Skin epidermis (tissue), 12 donors: Measurements from ENCODE around the gene ATP6V0B.

Experiments
- H3K27ac ChIP-seq, 21 experiments: fragments of 200-600 bp; sonication (generic) in 11 of 21; one replicate each; pipeline ENCODE4 v1.5.0; 2020; ENCODE audit warnings: mild to moderate bottlenecking in 3 of 21, inconsistent platforms in 2 of 21, moderate library complexity in 2 of 21
- H3K4me3 ChIP-seq, 7 experiments: fragments of 200-600 bp; sonication (generic) in 2 of 7; one replicate each; pipeline ENCODE4 v1.5.0; 2020; ENCODE audit warnings: inconsistent platforms in 2 of 7, mild to moderate bottlenecking in 2 of 7, moderate library complexity in 1 of 7

ATP6V0B gene

DNA sequence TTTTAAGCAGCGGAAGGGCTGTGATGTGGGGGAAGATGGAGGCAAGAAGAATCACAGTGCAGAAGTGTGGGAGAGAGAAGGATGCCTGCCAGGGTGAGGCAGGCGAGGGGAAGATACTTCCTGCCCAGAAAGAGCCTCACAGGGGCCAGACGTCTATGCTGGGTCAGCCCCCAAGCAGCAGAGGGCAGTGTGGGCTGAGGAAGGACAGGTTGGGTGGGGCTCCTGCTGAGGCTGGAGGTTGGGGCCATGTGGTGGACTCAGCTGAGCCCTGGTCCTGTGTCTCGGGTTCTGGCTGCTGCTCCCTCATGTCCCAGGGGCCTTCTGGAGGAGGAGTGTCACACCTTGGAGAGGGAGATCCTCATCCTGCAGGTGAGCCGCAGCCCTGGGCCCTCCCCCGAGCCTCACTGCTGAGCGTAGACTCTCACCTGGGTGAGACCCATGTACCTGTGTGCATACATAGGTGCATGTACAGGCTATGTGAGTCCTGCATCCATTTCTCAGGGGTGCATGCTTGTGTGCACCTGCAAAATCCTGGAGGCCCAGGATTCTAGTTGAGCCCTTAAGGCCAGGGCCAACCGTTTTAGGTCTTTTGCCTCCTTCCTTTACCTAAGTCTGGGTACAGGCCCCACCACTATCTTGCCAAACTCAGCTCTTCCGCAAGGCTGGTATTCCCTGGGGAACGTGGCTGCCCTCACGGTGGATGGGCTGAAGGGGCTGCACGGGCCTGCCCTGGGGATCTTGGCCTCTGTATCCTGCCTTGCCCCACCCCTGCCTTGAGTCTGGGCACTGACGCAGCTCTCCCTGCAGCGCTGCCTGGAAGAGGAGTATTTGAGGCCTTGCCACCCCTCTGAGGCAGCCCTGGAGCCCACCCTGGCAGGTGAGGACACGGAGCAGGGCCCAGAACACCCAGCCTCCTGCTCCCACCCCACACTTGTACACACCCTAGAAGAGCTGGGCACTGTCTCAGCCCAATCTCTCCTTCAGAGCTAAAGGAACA lies 20.3 kb downstream of the ATP6V0B start:
- Histone ChIP-seq H3K4me3 (no peak overlapping the region), H3K27ac (no peak overlapping the region)

DNA sequence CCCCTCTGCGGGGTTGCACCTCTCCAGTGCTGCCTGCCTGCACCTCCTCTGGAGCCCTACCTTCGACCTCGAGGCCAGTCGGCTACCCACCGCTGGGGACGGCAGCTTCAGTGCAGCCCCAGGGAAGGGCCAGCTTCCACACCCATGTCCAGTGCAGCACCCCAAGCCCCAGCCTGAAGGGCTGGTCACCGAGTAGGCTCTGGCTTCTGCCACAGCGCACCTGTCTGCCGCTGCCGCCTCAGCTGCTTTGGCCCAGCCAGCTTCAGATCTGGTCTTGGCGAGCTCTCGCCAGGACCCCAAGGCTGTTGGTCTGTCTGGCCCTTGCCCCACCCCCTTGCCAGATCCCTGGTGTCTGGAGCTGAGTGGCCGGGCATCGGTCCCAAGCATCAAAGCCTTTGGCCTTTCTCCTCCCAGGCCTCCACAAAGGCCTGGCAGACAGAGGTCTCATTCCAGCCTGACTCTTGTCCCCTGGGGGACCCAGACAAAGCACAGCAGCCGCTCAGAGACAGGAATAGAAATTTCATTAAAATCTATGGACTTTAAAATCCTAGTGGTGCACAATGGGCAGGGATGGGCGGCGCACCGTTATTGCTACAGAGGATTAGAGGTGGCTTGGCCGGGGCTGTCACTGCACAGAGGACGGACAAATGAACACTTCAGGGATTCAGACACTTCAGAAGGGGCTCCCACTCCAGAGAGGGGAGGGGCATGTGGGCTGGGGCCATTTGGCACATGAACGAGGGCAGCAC lies 21.4 kb downstream of the ATP6V0B start:
- no peak overlapping the region for H3K4me3 ChIP-seq
- H3K27ac ChIP-seq = peak overlapping the region in 1 of 21 experiments; percentile 10

DNA sequence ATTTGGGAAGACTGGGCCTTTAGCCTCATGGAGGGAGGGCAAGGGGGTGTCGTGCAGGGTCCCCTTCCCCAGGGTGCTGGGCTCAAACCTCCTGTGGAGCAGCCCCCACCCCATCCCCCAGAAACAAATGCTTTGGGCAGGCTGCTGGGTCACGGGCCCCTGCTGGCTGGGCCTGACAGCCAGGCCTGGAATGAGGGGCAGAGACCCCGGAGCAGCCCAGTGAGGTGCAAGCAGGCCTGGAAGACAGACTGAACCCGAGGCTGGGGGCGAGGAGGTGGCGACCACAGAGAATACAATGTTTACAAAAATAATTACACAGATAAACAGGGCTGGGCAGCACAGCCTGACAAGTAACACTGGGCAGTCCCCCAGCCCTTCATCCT lies 22.0 kb downstream of the ATP6V0B start:
- Histone ChIP-seq H3K27ac (no peak overlapping the region), H3K4me3 (no peak overlapping the region)

DNA sequence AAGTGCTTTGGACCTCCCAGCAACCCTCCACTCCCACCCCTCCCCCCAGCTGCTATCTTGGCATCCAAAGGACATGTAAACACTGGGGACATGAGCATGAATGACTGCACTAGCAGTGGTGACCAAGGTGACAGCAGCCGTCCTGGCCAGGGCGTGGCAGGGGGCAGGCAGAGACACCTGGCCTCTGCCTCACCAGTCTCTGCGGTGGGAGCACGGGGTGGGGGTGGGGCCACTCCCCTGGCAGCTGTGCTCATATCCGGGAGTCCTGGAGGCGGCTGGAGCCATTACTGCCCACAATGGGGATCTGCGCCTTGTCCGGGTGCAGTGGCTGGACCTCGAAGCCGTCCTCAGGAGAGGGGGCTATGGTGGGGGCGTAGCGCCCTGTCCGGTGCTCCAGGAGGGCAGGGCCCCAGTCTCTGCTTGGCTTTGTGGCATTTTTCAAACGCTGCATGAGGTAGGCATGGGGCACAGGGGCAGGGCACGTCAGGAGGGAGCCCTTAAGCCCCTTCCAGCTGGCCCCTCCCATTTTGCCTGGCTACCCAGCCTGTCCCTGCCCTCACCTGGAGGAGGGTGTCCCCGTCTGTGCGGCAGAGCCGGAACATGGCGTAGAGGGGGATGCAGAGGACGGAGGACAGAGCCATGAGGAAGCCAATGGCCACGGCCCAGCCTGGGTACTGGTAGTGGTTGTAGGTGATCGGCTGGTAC lies 22.7 kb downstream of the ATP6V0B start:
- Histone ChIP-seq H3K27ac (no peak overlapping the region), H3K4me3 (no peak overlapping the region)

DNA sequence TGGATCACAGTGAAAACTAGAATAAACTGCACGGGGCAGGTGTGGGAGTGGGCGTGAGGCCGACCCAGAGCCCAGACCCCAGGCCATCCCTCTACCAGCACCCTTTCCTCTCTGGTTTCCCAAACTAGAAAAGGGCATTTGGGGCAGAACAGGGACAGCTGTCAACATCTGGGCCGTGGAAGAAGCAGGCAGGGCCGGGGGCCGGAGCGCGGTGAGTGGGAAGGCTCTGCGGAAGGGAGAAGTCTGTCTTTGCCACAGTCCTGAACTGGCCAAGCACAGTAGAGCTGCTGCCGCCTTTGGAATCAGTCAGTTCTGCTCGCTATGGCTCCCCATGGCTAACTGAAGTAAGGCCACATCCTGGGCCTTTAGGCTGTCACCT lies 23.2 kb downstream of the ATP6V0B start:
- no peak overlapping the region for H3K27ac ChIP-seq
- no peak overlapping the region for H3K4me3 ChIP-seq

DNA sequence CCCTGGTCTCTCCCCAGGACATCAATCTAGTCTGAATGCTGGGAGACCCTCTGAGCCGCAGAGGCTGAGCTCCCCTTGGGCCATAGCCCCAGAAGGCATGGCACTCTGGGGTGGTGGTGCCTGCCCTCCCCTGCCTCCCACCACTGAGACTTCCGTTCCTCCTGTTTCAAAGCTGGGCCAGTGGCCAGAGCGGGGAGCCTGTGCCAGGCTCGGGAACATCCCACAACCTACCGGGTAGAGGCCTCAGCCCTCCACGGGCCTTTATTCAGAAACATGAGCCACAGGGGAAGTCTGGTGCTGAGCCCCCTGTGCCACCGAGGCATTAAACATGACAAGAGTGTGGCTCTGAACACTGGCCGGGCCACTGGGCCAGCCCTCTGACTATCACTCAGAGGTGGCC lies 24.7 kb downstream of the ATP6V0B start:
- peak overlapping the region in 1 of 21 experiments; percentile 69 for H3K27ac ChIP-seq

DNA sequence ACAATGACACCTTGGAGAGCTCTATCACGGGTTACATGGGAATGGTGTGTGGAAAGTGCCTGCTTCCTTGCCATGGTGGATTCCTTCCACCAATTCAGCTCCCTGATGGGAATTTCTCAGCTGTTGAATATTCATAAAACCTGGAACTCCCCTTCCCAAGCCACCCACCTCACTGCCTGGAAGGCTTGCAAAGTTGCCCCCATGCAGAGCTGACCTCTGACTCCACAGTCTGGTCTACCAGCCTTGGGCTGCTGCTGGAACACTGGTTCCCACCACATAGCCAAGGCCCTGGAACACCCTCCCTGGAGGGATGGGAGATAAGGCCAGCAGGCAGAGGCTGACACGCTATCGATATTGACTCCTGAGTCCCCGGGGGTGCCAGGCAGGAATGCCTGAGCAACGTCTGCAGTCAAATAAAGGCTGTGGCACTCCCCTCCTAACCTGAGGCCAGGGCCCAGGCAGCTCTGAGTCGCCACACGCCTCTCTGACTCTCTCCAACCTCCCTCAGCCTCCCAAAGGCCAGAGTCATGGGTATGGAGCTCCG lies 25.4 kb downstream of the ATP6V0B start:
- Histone ChIP-seq H3K27ac (peak overlapping the region in 1 of 21 experiments; percentile 69), H3K4me3 (no peak overlapping the region)

More for the DNA sequence above, 24.7 kb downstream of the ATP6V0B start:
- no peak overlapping the region for H3K4me3 ChIP-seq

DNA sequence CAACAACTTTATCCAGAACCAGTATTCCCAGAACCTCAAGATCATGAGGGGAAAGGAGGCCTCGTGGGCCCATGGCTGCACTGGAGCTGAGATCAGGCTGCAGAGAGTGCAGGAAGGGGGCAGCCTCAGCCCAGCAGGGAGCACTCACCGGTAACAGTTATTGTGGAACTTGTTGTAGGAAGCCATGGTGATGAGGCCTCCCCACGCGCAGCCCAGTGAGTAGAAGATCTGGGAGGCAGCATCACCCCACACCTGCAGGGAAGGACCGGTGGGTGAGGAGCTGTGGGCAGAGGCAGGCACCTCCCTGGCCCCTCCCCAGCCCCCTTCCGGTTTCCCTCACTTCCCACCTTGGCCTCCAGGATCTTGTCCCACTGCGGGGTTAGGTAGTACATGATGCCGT lies 27.4 kb downstream of the ATP6V0B start:
- H3K4me3 ChIP-seq = no peak overlapping the region
- H3K27ac ChIP-seq = no peak overlapping the region

DNA sequence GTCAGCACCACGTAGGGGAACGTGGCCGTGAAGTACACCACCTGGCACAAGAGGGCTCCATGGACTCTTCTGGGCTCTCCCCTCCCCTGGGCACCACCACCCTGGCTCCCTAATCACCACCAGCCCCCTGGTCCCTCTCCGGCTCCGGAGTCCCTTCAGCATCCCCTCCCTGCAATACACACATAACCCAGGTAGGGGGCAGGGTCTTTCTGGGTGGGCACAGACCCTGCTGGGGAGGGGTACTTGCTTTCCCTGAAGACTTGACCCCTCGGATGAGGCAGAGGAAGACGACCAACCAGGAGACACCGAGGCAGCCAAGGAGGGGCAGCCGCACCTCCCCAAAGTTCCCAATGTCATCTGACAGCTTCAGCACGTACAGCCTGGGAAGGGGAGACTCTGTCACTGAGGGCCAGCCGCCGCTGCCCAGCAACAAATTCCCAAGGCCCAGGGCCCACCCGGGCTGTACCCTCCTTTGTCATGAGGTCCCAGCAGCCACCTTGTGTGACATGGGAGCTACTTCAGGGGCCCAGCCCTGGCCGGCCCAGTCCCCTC lies 27.9 kb downstream of the ATP6V0B start:
- no peak overlapping the region for H3K27ac ChIP-seq
- H3K4me3 ChIP-seq = no peak overlapping the region

DNA sequence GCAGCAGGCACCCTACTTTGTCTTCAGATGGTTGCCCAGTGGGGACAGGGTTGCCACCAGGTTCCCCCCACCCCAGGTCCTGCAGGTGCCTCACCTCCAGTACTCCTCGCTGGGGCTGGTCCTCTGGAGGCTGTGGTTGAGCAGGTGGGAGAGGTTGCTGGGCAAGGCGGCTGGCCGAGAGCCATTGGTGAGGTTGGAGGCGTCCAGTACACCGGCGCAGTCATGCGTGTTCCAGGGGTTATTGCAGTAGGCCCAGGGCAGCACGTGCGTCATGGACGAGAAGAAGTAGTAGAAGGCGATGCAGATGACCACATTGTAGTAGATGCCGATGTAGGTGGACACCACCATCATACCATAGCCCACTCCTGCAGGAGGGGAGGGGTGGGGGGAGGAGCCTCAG lies 33.5 kb downstream of the ATP6V0B start:
- H3K27ac ChIP-seq = peak overlapping the region in 1 of 21 experiments; percentile 44
- no peak overlapping the region for H3K4me3 ChIP-seq

DNA sequence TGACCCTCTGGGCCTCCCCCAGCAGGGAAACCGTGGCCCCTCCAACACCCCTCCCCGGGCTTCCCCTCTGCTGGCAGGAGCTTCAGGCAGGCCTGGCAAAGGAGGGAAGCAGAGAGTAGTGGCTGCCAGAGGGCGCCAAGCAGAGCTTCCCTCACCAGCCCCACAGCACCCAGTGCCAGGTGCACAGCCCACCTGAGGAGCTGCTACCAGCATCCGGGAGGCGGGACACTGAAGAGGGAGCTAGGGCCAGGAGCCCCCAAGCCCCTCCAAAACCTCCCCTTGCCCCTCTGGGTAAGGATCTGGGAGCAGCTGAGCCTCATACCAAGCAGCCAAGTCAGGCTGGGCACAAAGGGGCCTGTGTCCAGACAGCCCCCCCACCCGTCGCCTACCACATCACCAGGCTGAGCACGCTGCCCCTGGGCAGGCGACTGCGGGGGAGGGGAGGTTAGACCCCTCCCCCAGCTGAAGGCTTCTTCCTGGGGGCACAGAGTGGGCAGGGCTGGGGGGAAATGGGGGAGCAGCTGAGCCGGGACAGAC lies 36.2 kb downstream of the ATP6V0B start:
- Histone ChIP-seq H3K27ac (peak overlapping the region in 3 of 21 experiments; percentile 39 to 86 (median 69)), H3K4me3 (no peak overlapping the region)

DNA sequence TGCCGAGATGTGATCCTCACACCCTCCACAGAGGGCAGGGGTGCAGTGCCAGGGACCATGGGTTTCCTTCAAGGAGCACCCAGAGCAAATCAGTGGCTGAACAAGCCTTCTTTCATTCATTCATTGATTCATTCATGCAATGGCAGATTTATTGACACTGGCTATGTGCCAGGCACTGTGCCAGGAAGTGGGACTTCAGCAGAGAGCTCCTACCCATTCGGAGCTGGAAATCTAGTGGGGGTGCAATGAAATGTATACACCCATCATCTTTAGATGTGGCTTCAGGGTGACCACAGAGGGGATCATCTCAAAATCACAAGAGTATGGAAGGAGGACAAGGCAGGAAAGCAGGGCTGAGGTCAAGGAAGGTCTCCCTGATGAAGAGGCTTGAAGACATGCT lies 37.6 kb downstream of the ATP6V0B start:
- Histone ChIP-seq H3K4me3 (no peak overlapping the region), H3K27ac (peak overlapping the region in 1 of 21 experiments; percentile 86)

DNA sequence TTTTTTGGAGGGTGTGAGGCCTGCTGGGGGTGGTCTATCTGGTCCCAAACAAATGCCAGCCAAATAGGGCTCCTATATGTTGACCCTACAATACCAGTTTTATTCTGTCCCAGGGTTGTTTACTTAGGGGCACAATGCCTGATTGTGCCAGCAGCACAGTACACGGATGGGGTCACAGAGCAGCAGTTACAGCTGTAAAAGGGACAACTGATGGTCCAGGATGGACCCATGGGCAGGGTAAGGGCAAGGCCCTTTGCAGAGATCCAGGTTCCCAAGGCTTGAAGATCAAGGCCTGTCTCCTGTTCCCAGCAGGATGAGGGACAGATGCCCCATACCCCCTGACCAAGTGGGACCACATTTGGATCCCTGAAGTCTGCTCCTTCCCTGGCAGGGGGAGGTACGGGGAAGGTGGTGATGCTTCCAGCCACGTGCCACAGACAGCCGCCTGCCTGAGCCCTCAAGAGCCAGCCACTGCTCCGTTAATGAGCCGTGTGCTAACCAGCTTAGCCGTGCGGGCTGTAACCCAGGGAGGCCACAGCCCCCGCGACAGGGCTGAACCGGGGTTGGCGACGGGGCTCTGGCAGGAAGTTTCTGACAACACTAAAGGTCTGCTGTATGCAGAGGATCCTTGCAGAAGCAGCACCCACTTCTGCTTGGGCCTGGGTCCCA lies 38.3 kb downstream of the ATP6V0B start:
- H3K27ac ChIP-seq = peak overlapping the region in 2 of 21 experiments; percentile 72 to 86
- H3K4me3 ChIP-seq = no peak overlapping the region

DNA sequence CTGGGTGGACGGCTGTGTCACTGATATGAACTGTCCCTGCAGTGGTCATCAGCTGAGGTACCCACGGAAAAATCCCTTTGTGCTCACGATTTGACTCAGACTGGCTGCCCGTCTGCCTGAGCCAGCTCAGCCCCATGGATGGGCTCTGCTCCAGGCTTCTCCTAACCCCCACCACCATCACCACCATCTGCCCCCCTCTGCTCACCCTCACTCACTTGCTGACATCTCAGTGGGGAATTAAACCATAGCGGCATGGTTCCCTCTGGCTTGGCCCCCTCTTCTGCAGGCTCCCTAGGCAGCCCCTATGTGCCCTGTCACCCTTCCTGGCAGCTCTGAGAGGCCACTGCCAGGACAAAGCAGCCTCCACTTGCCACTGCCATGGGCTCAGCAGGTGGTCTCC lies 39.2 kb downstream of the ATP6V0B start:
- Histone ChIP-seq H3K4me3 (no peak overlapping the region), H3K27ac (peak overlapping the region in 2 of 21 experiments; percentile 72 to 86)

DNA sequence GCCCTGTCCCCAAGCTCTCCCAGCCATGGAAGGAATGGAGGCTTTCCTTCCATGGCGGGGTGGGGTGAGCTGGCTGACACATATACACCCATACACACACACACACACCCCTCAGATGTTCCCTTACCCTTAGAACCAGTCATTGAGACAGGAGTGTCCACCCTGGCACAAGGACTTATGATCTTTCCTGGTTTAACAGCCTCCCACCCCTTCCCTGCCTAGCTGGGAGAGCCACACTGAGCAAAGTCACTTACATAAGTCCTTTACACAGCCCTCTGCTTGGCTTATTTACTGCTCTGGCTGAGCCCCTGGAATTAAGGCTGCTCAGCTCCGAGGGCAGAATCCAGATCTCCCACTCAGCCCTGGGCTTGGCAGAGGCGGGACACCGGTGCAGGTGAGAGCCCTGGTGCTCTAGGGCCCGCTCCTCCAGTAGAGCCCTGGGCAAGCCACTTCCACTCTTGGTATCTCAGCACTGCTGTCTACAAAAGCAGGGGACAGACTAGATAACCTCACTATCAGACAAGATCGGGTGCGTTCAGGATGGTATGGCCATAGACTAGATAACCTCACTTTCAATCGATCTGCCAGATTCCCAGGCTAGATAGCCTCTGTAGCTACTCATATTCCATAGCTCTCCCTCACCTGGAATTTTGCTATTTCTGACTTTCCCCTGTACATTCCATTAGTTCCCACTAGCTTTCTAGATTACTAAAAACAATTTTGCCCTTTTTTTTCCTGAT lies 39.8 kb downstream of the ATP6V0B start:
- Histone ChIP-seq H3K27ac (peak overlapping the region in 3 of 21 experiments; percentile 43 to 86 (median 72)), H3K4me3 (no peak overlapping the region)

DNA sequence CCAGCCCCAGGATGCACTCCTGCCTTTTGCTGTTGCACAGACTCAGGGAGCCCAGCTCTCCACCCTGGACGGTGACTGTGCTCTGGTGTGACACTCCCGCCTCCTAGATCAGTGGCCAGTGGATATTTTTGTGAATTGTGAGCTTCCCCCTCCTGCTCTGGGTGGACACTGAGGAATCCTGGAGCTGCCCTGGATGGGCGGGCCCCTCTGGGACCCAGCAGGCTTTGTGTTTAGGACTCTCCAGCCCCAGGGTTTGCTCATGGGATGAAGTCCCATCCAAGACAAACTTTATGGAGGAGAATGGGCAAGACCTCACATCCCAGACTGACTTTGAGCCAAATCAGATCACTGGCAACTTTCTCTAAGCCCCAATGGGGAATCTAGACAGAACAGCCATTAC lies 40.4 kb downstream of the ATP6V0B start:
- peak overlapping the region in 3 of 21 experiments; percentile 16 to 86 (median 72) for H3K27ac ChIP-seq
- no peak overlapping the region for H3K4me3 ChIP-seq

DNA sequence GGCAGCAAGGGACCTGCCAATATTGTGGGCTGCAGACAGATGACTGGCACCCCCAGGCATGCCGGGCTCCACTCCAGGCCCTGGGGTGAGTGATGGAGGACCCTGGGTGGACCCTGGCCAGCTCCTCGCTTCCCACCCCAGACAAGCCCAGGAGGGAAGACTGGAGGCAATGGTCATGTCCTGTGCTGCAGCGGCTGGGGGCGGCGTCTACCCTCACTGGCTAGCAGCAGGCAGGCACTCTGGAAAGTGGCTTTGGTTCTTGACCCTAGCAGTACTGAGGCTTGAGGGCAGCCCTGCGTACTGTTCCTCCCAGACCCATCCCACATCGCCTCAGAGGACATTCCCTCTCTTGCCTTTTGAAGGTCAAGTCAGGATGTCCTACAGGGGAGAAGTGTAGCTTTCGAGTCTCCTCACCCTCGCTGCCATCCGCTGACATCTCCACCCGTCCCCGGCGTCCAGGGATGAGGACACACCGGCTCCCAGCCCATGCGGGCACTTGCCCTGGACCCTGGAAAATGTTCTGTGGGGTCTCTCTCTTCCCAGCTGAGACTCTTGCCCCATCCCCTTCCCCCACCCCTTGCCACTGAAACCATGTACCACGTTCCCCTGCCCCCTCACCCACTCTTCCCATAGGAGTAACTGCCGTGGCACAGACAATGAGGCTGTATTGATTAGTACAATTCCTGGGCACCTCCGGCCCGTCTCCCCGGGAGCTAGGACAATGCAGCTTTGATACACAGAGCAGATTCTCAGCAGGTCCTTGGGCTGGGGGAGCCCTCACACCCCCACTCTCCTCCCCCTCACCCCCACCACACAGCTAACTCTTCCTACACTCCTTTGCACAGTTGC lies 41.5 kb downstream of the ATP6V0B start:
- H3K4me3 ChIP-seq = no peak overlapping the region
- H3K27ac ChIP-seq = peak overlapping the region in 2 of 21 experiments; percentile 72 to 86
